Body of pancreas (tissue), 4 donors: ENCODE results near the gene FBXO10.

ENCODE experiments used
- POLR2A ChIP-seq, 3 donors: fragments of 450-650 bp; IDR thresholded peaks; one replicate each; pipeline ENCODE4 v1.6.1; 2016; ENCODE audit warnings: antibody characterized with exemption in 3 of 3, mild to moderate bottlenecking in 2 of 3
- TF ChIP-seq, protein P1 (sequence below), 7 experiments: fragments of 450-650 bp in 4 of 7; fragments of 200-600 bp in 3 of 7; sonication (generic) in 3 of 7; IDR thresholded peaks; one replicate each; pipeline ENCODE4 v1.5.1; 2016 to 2019; ENCODE audit warnings: antibody characterized with exemption in 7 of 7

DNA sequence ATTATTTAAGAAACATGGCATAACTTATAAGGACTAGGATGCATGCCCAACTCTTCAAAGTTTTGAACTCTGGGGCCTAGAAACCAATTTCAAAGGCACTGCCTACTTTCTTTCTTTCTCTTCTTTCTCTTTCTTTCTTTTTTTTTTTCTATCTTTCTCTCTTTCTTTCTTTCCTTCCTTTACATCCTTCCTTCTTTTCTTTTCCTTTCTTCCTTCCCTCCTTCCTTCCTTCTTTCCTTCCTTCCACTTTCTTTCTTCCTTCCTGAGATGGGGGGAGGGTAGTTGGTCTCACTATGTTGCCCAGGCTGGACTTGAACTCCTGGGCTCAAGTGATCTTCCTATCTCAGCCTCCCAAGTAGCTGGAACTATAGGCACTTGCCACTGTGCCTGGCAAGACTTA is 32.1 kb upstream of the FBXO10 start:
- TF ChIP-seq, protein P1, sequence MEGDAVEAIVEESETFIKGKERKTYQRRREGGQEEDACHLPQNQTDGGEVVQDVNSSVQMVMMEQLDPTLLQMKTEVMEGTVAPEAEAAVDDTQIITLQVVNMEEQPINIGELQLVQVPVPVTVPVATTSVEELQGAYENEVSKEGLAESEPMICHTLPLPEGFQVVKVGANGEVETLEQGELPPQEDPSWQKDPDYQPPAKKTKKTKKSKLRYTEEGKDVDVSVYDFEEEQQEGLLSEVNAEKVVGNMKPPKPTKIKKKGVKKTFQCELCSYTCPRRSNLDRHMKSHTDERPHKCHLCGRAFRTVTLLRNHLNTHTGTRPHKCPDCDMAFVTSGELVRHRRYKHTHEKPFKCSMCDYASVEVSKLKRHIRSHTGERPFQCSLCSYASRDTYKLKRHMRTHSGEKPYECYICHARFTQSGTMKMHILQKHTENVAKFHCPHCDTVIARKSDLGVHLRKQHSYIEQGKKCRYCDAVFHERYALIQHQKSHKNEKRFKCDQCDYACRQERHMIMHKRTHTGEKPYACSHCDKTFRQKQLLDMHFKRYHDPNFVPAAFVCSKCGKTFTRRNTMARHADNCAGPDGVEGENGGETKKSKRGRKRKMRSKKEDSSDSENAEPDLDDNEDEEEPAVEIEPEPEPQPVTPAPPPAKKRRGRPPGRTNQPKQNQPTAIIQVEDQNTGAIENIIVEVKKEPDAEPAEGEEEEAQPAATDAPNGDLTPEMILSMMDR (IDR thresholded peaks at IDR 0.05), result no peak
- TF ChIP-seq POLR2A (IDR thresholded peaks at IDR 0.05), result no peak
